NCI-H2107 treated with DMSO at 0.1 percent for 48 hours (cell line): ENCODE results near the gene CHRNB1.
A peak's percentile ranks its signal among the peaks of the same experiment; 100 is the strongest.

Experiments
- DNase-seq: peaks from one replicate; lab custom pipeline; 2025; ENCODE audit not compliant: unreplicated experiment; lab: John Stamatoyannopoulos, UW

CHRNB1 gene

DNA sequence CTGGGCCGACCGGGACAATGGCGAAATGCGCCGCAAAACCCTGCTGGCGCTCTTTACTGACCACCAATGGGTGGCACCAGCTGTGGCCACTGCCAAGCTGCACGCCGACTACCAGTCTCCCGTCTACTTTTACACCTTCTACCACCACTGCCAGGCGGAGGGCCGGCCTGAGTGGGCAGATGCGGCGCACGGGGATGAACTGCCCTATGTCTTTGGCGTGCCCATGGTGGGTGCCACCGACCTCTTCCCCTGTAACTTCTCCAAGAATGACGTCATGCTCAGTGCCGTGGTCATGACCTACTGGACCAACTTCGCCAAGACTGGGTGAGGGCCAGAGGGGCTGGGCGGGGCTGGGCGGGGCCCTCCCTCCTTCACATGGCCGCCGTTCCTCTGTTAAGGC is 29.1 kb upstream of the CHRNB1 start:
- no peak for DNase-seq

GRCh38 chr17:7416323-7416722 is 28.5 kb upstream of the CHRNB1 start:
- no peak for DNase-seq

DNA sequence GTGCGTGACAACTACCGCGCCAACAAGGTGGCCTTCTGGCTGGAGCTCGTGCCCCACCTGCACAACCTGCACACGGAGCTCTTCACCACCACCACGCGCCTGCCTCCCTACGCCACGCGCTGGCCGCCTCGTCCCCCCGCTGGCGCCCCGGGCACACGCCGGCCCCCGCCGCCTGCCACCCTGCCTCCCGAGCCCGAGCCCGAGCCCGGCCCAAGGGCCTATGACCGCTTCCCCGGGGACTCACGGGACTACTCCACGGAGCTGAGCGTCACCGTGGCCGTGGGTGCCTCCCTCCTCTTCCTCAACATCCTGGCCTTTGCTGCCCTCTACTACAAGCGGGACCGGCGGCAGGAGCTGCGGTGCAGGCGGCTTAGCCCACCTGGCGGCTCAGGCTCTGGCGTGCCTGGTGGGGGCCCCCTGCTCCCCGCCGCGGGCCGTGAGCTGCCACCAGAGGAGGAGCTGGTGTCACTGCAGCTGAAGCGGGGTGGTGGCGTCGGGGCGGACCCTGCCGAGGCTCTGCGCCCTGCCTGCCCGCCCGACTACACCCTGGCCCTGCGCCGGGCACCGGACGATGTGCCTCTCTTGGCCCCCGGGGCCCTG is 27.7 kb upstream of the CHRNB1 start:
- DNase-seq = no peak

DNA sequence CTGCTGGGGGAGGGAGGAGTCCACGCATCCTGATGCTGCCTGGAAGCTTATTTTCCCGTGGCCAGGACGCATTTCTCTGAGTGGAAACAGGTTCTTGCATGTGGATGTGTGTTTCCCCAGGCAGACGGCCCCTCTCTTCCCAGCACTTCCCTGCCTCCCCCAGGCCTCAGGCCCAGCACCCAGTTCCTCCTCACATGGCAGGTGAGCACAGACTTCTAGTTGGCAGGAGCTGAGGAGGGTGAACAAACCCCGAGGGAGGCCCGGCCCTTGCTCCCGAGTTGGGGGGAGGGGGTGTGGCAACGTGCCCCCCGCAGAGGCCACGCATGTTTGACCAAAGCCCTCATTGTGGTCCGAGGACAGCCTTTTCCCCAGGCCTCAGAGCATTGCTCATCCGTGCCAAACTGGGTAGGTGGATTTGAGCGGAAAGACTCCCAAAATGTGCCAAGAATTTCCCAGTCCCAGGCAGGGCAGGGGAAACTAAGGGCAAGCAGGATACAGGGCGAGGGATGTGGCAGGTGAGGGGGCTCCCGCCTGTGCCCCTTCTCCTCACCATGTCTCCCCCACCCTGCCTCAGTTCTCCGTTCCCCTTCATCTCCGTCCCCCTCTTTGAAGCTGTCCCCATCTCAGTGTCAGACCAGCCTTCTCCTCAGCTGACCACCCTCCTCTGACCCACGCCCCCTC is 26.2 kb upstream of the CHRNB1 start:
- no peak for DNase-seq

- DNase-seq = no peak
Measured at GRCh38 chr17:7419819-7420610, 24.8 kb upstream of the CHRNB1 start, which contains the start of gene SPEM1. SPEM1 (plus strand) TSS chr17:7420324; CDS start chr17:7420385, 61 bp downstream.

DNA sequence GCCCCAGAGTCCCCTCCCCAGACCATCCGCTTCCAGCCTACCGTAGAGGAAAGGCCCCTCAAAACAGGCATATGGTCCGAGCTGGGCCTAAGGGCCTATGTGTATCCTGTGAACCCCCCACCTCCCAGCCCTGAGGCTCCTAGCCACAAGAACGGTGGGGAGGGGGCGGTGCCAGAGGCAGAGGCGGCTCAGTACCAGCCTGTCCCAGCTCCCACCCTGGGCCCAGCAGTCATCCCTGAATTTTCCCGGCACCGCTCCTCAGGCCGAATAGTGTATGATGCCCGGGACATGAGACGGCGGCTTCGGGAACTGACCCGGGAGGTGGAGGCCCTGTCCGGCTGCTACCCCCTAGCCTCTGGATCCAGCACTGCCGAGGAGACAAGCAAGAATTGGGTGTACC is 23.7 kb upstream of the CHRNB1 start:
- no peak for DNase-seq

DNA sequence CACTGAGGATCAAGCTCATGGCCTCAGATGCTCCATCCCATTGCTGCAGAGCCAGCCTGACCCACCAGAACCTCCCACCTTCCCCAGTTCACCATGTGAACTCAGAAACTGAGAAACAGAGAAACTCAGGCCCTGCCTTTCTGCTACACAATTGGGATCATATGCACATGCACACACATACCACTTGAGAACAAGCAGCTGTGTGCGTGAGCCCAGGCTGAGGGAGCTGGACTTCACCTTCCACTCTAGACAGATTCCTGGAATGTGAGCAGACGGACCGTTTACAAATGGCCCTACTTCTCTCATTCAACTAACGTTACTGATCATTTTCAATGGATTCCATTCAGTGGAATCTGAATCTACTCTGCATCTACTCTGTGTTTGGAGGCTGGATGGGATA is 21.2 kb upstream of the CHRNB1 start:
- DNase-seq = no peak

- DNase-seq = no peak
Measured at GRCh38 chr17:7425316-7425715, 19.5 kb upstream of the CHRNB1 start, which contains the start of gene SPEM2. SPEM2 (plus strand) TSS chr17:7425616; CDS start chr17:7425689, 73 bp downstream.

GRCh38 chr17:7425756-7426155 is 19.1 kb upstream of the CHRNB1 start:
- no peak for DNase-seq

- DNase-seq = no peak
Measured at GRCh38 chr17:7426203-7426863, 18.5 kb upstream of the CHRNB1 start.

DNA sequence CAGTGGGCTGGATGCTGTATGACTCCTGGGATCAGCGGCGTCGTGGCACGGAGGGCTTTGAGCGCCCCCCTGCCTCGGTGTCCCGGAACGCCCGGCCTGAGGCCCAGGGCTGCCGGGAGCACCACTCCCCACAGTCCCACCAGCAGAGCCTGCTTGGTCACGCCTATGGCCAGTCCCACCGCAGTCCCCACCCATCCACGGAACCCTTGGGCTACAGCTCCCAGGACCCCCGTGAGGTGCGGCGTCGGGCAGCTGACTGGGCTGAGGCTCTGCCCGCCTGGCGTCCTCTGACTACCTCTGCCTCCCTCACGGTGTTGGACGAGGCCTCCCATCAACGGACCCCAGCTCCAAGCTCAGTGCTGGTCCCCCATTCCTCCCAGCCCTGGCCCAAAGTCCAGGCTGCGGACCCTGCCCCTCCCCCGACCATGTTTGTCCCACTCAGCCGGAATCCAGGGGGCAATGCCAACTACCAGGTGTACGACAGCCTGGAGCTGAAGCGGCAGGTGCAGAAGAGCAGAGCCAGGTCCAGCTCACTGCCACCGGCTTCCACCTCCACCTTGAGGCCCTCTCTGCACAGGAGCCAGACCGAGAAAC is 17.9 kb upstream of the CHRNB1 start:
- DNase-seq = no peak

GRCh38 chr17:7427549-7427948 is 17.3 kb upstream of the CHRNB1 start:
- DNase-seq = no peak

- no peak for DNase-seq
Measured at GRCh38 chr17:7428557-7428956, 16.3 kb upstream of the CHRNB1 start, which contains the start of gene SPEM3. SPEM3 (plus strand) TSS chr17:7428857; CDS start chr17:7428903, 46 bp downstream.

GRCh38 chr17:7429722-7430121 is 15.1 kb upstream of the CHRNB1 start:
- DNase-seq = no peak

DNA sequence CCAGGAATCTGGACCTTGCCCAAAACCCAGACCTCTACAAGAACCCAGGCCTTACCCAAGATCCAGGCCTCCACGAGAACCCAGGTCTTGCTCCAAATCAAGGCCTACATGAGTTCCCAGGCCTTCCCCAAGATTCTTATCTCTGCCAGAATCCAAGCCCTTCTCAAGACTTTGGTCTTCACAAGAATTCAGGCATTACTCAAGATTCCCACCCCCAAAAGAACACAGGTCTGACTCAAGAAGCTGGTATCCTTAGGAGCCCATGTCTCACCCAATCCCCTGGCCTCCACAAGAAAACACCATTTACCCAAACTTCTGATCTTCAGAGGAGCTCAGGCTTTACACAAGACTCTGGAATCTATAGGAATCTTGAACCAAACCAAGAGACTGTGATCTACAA is 13.6 kb upstream of the CHRNB1 start:
- no peak for DNase-seq

DNA sequence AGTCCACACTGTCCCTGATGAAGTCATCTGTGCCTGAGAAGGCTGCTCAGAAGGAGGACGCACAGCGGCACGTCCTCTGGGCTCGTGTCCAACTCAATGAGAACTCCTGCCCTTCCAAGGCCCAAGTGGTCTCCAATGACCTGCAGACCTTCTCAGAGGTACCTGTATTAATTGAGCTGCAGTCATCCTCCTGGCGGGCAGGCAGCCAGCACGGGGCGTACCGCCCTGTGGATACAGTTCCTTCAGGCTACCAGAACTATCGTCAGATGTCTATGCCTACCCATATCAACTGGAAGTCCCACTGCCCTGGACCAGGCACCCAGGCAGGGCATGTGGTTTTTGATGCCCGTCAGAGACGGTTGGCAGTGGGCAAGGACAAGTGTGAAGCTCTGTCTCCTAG is 12.6 kb upstream of the CHRNB1 start:
- no peak for DNase-seq

- no peak for DNase-seq
Measured at GRCh38 chr17:7435676-7436555, 8.9 kb upstream of the CHRNB1 start.

DNA sequence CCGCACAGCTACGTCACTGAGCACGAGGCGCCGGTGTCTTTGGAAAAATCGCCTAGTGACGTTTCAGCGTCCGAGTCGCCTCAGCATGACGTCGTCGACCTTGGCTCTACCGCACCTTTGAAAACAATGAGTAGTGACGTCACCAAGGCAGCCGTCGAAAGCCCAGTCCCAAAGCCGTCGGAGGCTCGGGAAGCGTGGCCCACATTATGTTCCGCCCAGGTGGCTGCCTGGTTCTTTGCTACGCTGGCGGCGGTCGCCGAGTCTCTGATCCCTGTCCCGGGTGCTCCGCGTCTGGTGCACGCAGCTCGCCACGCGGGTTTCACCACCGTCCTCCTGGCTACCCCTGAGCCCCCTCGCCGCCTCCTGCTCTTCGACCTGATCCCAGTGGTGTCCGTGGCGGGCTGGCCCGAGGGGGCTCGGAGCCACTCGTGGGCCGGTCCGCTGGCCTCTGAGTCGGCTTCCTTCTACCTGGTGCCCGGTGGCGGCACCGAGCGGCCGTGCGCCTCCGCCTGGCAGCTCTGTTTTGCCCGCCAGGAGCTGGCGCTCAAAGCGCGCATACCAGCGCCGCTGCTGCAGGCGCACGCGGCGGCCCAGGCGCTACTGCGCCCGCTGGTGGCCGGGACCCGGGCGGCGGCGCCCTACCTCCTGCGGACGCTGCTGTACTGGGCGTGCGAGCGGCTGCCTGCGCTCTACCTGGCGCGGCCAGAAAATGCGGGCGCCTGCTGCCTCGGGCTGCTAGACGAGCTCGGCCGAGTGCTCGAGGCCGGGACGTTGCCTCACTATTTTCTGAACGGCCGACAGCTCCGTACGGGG is 8.1 kb upstream of the CHRNB1 start:
- DNase-seq = peak; percentile 47

GRCh38 chr17:7437369-7437863 is 7.4 kb upstream of the CHRNB1 start:
- DNase-seq = no peak
